ENCODE data around the gene TRAPPC4. TPM values are rescaled to one million over a fixed set of nuclear protein-coding genes. Genes with fewer than 3 reads are reported as not detected.
"Not testable (repeated sequence)": the region's sequence is repeated elsewhere in the genome, so short reads cannot be mapped to it uniquely, and the experiment has no call there.

TRAPPC4 gene
- 18.0 TPM for total RNA-seq

GRCh38 chr11:119018074-119018938, at the start of gene TRAPPC4, which contains the start of gene RPS25:
TRAPPC4 (plus strand) TSS chr11:119018766; CDS start chr11:119018796, 30 bp downstream.
RPS25 (minus strand) TSS chr11:119018343; CDS start chr11:119018284, 59 bp downstream.
- peak; percentile 95 for DNase-seq (ENCODE audit: low spot score)
- ATAC-seq = peak; percentile 87

- DNase-seq (ENCODE audit: low spot score) = not testable (repeated sequence)
Measured at GRCh38 chr11:118969508-118969907, 49.1 kb upstream of the TRAPPC4 start.

DNA sequence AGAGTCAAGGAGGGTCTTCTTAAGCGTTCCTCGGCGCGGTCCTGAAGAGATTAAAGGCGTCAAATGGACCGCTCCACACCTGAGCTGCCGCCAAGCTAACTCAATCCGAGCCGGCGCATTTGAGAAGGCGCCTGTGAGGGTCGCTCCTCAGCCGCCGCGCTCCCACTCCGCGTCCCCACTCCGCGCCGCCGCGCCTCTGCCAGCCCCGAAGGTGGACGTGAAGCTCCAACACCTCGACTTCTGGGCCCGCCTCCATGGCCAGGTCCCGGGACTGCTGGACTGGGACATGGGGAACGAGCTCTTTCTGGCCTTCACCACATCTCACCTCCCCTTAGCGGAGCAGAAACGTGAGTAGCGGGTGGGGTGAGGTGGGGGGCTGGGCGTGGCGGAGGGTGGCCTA, 46.9 kb upstream of the TRAPPC4 start, which contains the start of gene FOXR1:
Gene FOXR1 (plus strand): TSS at position 116 of the 400 bp plus-strand sequence. CDS start 171 bp downstream, at position 287.
- DNase-seq (ENCODE audit: low spot score) (no peak), ATAC-seq (no peak)

More at GRCh38 chr11:118969508-118969907, 49.1 kb upstream of the TRAPPC4 start:
- not testable (repeated sequence) for ATAC-seq

- ATAC-seq (no peak), DNase-seq (ENCODE audit: low spot score) (no peak)
Measured at GRCh38 chr11:118973985-118974384, 44.6 kb upstream of the TRAPPC4 start.

- ATAC-seq (peak; percentile 86), DNase-seq (ENCODE audit: low spot score) (no peak)
Measured at GRCh38 chr11:118975771-118976709, 42.5 kb upstream of the TRAPPC4 start.

- no peak for DNase-seq (ENCODE audit: low spot score)
- no peak for ATAC-seq
Measured at GRCh38 chr11:118979434-118979833, 39.1 kb upstream of the TRAPPC4 start.

GRCh38 chr11:118980191-118980881, 38.2 kb upstream of the TRAPPC4 start:
- ATAC-seq = peak; percentile 40
- no peak for DNase-seq (ENCODE audit: low spot score)

DNA sequence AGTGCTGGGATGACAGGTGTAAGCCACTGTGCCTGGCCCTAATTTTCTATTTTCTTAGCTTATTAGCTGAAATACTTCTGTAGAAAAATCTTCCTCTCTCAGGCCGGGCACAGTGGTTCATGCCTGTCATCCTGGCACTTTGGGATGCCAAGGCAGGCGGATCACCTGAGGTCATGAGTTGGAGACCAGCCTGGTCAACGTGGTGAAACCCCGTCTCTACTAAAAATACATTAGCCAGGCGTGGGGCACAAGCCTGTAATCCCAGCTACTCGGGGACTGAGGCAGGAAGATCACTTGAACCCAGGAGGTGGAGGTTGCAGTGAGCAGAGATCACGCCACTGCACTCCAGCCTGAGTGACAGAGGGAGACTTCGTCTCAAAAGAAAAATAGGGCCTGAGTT, 34.2 kb upstream of the TRAPPC4 start:
- DNase-seq (ENCODE audit: low spot score); ATAC-seq: not testable (repeated sequence)

DNA sequence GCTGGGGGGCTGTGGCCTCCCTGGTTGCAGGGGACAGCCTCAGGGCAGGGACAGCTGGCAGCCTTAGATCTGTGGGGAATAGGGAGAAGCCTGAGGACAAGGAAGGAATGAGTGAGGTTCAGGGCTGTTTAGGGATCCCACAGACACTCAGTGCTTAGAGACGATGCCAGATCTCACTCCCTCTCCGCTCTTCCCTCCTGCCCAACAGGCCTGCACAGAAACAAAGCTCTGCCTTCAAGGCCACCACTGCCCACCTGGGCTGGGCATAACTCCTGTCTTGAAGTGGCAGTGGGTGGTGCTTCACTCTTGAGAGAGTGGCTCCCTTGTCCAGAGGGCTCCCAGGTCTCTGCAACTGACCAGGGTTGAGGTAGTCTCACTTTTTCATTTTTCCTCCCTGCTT, 33.7 kb upstream of the TRAPPC4 start:
- ATAC-seq (no peak), DNase-seq (ENCODE audit: low spot score) (no peak)

GRCh38 chr11:118988280-118988679, 30.3 kb upstream of the TRAPPC4 start:
- no peak for DNase-seq (ENCODE audit: low spot score)

GRCh38 chr11:118991486-118992038, 27.0 kb upstream of the TRAPPC4 start:
- not testable (repeated sequence) for ATAC-seq; DNase-seq (ENCODE audit: low spot score)

More at GRCh38 chr11:118988280-118988679, 30.3 kb upstream of the TRAPPC4 start:
- no peak for ATAC-seq

DNA sequence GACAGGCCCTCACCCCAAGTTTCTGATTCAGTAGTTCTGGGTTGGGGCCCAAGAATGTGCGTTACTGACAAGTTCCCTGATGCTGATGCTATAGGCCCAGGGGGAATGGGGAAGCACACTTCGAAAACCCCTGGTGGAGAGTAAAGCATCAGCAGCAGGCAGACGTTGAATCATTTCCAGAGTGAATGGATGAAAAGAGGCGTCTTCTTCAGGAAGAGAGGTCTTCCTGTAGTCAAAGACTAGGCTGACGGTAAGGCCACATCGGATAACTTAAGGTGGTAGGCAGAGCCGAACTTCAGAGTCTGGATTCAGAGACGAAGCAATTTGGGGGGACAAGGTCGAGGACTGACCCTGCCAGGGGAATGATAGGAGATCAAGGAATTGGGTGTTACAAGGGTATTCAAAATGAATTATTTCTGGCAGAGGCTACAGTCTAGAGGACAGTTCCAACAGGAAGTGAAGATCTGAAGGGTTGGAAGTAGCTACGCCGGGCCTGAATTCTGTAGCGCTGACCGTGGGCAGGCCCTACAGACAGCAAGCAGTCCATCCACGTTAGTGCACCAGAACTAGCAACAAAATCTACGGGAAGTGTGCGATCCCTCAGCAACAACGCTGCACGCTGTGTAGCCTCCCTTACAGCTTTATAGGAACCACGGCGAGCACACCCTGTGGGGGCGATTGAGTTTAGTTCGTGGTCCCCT, 21.5 kb upstream of the TRAPPC4 start:
- no peak for DNase-seq (ENCODE audit: low spot score)
- ATAC-seq = peak; percentile 17

DNA sequence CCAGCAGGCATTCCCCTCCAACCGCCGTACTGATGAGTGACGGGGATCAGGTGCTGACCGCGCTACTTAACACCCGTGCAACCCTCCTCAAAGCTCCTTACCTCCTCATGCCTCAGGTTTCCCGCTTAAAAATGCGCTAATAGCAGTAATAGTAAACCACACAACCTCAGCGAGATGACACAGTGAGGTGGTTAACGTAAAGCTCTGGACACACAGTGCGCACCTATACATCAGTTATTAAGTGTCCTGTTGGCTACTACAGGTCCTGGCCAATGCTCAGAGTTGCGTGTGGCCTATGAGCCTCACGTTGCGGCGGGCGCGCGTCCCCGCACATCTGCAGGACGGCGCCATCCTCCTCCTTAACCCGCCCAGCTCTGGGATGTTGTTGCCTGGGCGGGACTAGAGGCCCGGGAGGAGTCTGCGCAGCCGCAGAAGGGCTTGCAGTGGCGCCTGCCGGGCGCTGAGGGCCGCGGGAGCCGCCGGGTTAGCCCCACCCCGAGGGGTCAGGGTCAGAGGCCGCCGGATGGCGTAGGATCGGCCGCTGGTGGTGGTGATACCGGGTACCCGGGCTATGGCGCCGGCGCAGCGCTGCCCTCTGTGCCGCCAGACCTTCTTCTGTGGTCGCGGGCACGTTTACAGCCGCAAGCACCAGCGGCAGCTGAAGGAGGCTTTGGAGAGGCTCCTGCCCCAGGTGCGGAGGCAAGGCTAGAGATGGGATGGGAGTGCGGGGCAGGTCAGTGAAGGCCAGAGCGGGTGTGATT, 20.8 kb upstream of the TRAPPC4 start, which contains the start of gene CENATAC:
Gene CENATAC (plus strand): TSS at position 512 of the 761 bp plus-strand sequence. CDS start 60 bp downstream, at position 572.
- peak; percentile 97 for DNase-seq (ENCODE audit: low spot score)
- ATAC-seq = peak; percentile 99

DNA sequence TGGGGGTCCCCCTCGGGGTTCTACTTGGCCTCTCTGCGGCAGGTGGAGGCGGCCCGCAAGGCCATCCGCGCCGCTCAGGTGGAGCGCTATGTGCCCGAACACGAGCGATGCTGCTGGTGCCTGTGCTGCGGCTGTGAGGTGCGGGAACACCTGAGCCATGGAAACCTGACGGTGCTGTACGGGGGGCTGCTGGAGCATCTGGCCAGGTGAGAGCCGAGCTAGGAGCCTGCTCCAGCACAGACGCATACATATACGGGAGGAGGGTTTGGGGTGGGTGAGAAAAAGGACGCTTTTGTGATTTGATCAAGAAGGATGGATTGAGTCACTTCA, 20.2 kb upstream of the TRAPPC4 start:
- DNase-seq (ENCODE audit: low spot score) (no peak), ATAC-seq (peak; percentile 28)

DNA sequence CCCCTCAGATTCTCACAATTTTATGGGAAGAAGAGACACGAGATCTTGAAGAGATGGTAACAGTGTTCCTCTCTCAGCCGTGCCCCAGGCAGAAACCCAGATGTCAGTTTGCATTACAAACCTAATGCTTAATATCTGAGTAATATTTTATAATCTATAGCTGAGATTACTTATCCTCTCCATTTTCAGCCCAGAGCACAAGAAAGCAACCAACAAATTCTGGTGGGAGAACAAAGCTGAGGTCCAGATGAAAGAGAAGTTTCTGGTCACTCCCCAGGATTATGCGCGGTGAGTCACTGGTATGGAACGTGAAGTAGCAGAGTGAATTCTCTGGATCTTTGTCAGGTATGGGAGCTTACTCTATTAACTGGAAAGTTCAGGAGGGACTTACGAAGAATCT, 19.7 kb upstream of the TRAPPC4 start:
- ATAC-seq = no peak
- no peak for DNase-seq (ENCODE audit: low spot score)

- ATAC-seq = no peak
- DNase-seq (ENCODE audit: low spot score) = no peak
Measured at GRCh38 chr11:119000906-119001305, 17.7 kb upstream of the TRAPPC4 start.

GRCh38 chr11:119006656-119007055, 11.9 kb upstream of the TRAPPC4 start:
- ATAC-seq (no peak), DNase-seq (ENCODE audit: low spot score) (no peak)

- peak; percentile 66 for DNase-seq (ENCODE audit: low spot score)
- ATAC-seq = peak; percentile 91
Measured at GRCh38 chr11:119011476-119012053, 7.0 kb upstream of the TRAPPC4 start.
